Neural cell (in vitro differentiated cells): Measurements from ENCODE around the gene HLA-F.

Experiments
- EP300 ChIP-seq: fragments of 450-650 bp; conservative IDR thresholded peaks from 2 replicates; pipeline ENCODE4 v1.6.1; 2014; ENCODE audit warnings: antibody characterized with exemption, mild to moderate bottlenecking, moderate library complexity; ENCODE audit not compliant: poor library complexity, severe bottlenecking
- EZH2 ChIP-seq: fragments of 200-600, 300-800 bp; shearing (Covaris generic), sonication (generic); IDR thresholded peaks from 2 replicates; pipeline ENCODE4 v1.6.1; 2014; ENCODE audit warnings: antibody characterized with exemption, low read length, borderline replicate concordance, mild to moderate bottlenecking; ENCODE audit not compliant: insufficient read depth, poor library complexity, severe bottlenecking
- POLR2AphosphoS5 ChIP-seq: IDR thresholded peaks from 2 replicates; pipeline ENCODE4 v1.6.1; 2012
- RAD21 ChIP-seq: fragments of 450-650 bp; conservative IDR thresholded peaks from 2 replicates; pipeline ENCODE4 v1.6.1; 2014; ENCODE audit warnings: antibody characterized with exemption, mild to moderate bottlenecking, moderate library complexity
- TAF1 ChIP-seq: IDR thresholded peaks from 2 replicates; pipeline ENCODE4 v1.6.1; 2012; ENCODE audit warnings: low read depth
- TF ChIP-seq, protein P1 (sequence below): fragments of 450-650 bp; IDR thresholded peaks from 2 replicates; pipeline ENCODE4 v1.5.1; 2014; ENCODE audit warnings: antibody characterized with exemption, mild to moderate bottlenecking, moderate library complexity; ENCODE audit not compliant: poor library complexity, severe bottlenecking

- TF ChIP-seq, protein P1, sequence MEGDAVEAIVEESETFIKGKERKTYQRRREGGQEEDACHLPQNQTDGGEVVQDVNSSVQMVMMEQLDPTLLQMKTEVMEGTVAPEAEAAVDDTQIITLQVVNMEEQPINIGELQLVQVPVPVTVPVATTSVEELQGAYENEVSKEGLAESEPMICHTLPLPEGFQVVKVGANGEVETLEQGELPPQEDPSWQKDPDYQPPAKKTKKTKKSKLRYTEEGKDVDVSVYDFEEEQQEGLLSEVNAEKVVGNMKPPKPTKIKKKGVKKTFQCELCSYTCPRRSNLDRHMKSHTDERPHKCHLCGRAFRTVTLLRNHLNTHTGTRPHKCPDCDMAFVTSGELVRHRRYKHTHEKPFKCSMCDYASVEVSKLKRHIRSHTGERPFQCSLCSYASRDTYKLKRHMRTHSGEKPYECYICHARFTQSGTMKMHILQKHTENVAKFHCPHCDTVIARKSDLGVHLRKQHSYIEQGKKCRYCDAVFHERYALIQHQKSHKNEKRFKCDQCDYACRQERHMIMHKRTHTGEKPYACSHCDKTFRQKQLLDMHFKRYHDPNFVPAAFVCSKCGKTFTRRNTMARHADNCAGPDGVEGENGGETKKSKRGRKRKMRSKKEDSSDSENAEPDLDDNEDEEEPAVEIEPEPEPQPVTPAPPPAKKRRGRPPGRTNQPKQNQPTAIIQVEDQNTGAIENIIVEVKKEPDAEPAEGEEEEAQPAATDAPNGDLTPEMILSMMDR = no peak
- TF ChIP-seq EP300 (no peak), POLR2AphosphoS5 (no peak), EZH2 (no peak), RAD21 (no peak), TAF1 (no peak)
Measured at GRCh38 chr6:29681811-29682210, 41.4 kb upstream of the HLA-F start.
